ENCODE measurements around the gene TNFAIP2.
"Not testable (repeated sequence)": the region's sequence is repeated elsewhere in the genome, so short reads cannot be mapped to it uniquely, and the experiment has no call there.

Gene TNFAIP2

GRCh38 chr14:103135333-103136260 is 12.3 kb downstream of the TNFAIP2 start:
- DNase-seq (ENCODE audit: low spot score), result no peak

GRCh38 chr14:103136388-103137271 is 13.4 kb downstream of the TNFAIP2 start:
- peak; percentile 15 for DNase-seq (ENCODE audit: low spot score)

GRCh38 chr14:103137689-103138300 is 14.5 kb downstream of the TNFAIP2 start:
- no peak for DNase-seq (ENCODE audit: low spot score)

- DNase-seq (ENCODE audit: low spot score), result no peak
Measured at GRCh38 chr14:103138301-103139131, 15.3 kb downstream of the TNFAIP2 start.

GRCh38 chr14:103139132-103140025 is 16.1 kb downstream of the TNFAIP2 start:
- DNase-seq (ENCODE audit: low spot score), result no peak

- DNase-seq (ENCODE audit: low spot score), result no peak
Measured at GRCh38 chr14:103140316-103141109, 17.3 kb downstream of the TNFAIP2 start.

- DNase-seq (ENCODE audit: low spot score), result peak; percentile 71
Measured at GRCh38 chr14:103141117-103141796, 18.0 kb downstream of the TNFAIP2 start.

- DNase-seq (ENCODE audit: low spot score), result no peak
Measured at GRCh38 chr14:103142026-103142425, 18.8 kb downstream of the TNFAIP2 start.

GRCh38 chr14:103142721-103143302 is 19.6 kb downstream of the TNFAIP2 start:
- DNase-seq (ENCODE audit: low spot score), result no peak

- DNase-seq (ENCODE audit: low spot score), result no peak
Measured at GRCh38 chr14:103143506-103143905, 20.2 kb downstream of the TNFAIP2 start.

- no peak for DNase-seq (ENCODE audit: low spot score)
Measured at GRCh38 chr14:103144085-103144484, 20.8 kb downstream of the TNFAIP2 start.

- no peak for DNase-seq (ENCODE audit: low spot score)
Measured at GRCh38 chr14:103146141-103146709, 23.0 kb downstream of the TNFAIP2 start.

GRCh38 chr14:103149351-103150237 is 26.3 kb downstream of the TNFAIP2 start:
- DNase-seq (ENCODE audit: low spot score), result no peak

- no peak for DNase-seq (ENCODE audit: low spot score)
Measured at GRCh38 chr14:103151270-103151945, 28.1 kb downstream of the TNFAIP2 start.

- DNase-seq (ENCODE audit: low spot score), result no peak
Measured at GRCh38 chr14:103155010-103155409, 31.7 kb downstream of the TNFAIP2 start.

- not testable (repeated sequence) for DNase-seq (ENCODE audit: low spot score)
Measured at GRCh38 chr14:103155416-103155815, 32.2 kb downstream of the TNFAIP2 start.

All from D341Med (cell line).